ENCODE data around the gene ABLIM2. TPM values are rescaled to one million over a fixed set of nuclear protein-coding genes. Genes with fewer than 3 reads are reported as not detected.

ABLIM2 gene
- total and polyA plus RNA-seq, 3 donors from 2014 or later, result 5.2 to 7.5 (median 6.9) TPM

GRCh38 chr4:8148785-8149435 is 9.7 kb downstream of the ABLIM2 start:
- Histone ChIP-seq H3K36me3 (ENCODE audit: low read depth, missing control alignments) (no peaks in the 10 kb centered on the region), H3K27me3 (no peaks in the 10 kb centered on the region), H3K4me1 (peaks cover 25% of the 10 kb centered on the region), H3K4me3 (no peak overlapping the region), H3K27ac (no peak overlapping the region), H3K9me3 (no peaks in the 10 kb centered on the region)
- WGBS, 2 donors, result 84 to 92% methylated on average over 6 to 14 of the region's 14 CpGs
- no peak for TF ChIP-seq CTCF (IDR thresholded peaks at IDR 0.05)
- TF ChIP-seq POLR2A (IDR thresholded peaks at IDR 0.05), result no peak
- intact Hi-C loops (cut with DNase I; ENCODE audit: low total_unique reads), result no loop called here
- no peak for DNase-seq

- TF ChIP-seq POLR2A (IDR thresholded peaks at IDR 0.05), result no peak
- TF ChIP-seq CTCF (IDR thresholded peaks at IDR 0.05), result no peak
- Histone ChIP-seq H3K27ac (no peak overlapping the region), H3K4me1 (peaks cover 33% of the 10 kb centered on the region), H3K27me3 (no peaks in the 10 kb centered on the region), H3K9me3 (no peaks in the 10 kb centered on the region), H3K36me3 (ENCODE audit: low read depth, missing control alignments) (no peaks in the 10 kb centered on the region), H3K4me3 (no peak overlapping the region)
- DNase-seq, result no peak
- 95% methylated on average over 5 to 13 of the region's 13 CpGs for WGBS, 2 donors
- intact Hi-C loops (cut with DNase I; ENCODE audit: low total_unique reads), result no loop called here
These were observed 10.5 kb downstream of the ABLIM2 start for GRCh38 chr4:8148159-8148558.

- no peaks in the 10 kb centered on the region for H3K9me3 ChIP-seq
- no peak overlapping the region for H3K4me3 ChIP-seq
- 74 to 81% methylated on average over 10 to 19 of the region's 19 CpGs for WGBS, 2 donors
- H3K27ac ChIP-seq, result no peak overlapping the region
- peaks cover 40% of the 10 kb centered on the region for H3K4me1 ChIP-seq
- intact Hi-C loops (cut with DNase I; ENCODE audit: low total_unique reads), result no loop called here
- no peak for TF ChIP-seq CTCF (IDR thresholded peaks at IDR 0.05)
- no peak for TF ChIP-seq POLR2A (IDR thresholded peaks at IDR 0.05)
- H3K36me3 ChIP-seq (ENCODE audit: low read depth, missing control alignments), result no peaks in the 10 kb centered on the region
- no peaks in the 10 kb centered on the region for H3K27me3 ChIP-seq
- no peak for DNase-seq
These were observed 11.2 kb downstream of the ABLIM2 start for GRCh38 chr4:8147231-8147970.

GRCh38 chr4:8146157-8146556 is 12.5 kb downstream of the ABLIM2 start:
- TF ChIP-seq CTCF (IDR thresholded peaks at IDR 0.05) (no peak), POLR2A (IDR thresholded peaks at IDR 0.05) (no peak)
- DNase-seq, result no peak

More at GRCh38 chr4:8146157-8146556, 12.5 kb downstream of the ABLIM2 start:
- no peak overlapping the region for H3K4me3 ChIP-seq
- H3K4me1 ChIP-seq, result peaks cover 50% of the 10 kb centered on the region
- H3K36me3 ChIP-seq (ENCODE audit: low read depth, missing control alignments), result no peaks in the 10 kb centered on the region
- H3K27me3 ChIP-seq, result no peaks in the 10 kb centered on the region
- no peak overlapping the region for H3K27ac ChIP-seq
- 75 to 85% methylated on average over 9 of the region's 9 CpGs for WGBS, 2 donors
- intact Hi-C loops (cut with DNase I; ENCODE audit: low total_unique reads), result no loop called here
- H3K9me3 ChIP-seq, result no peaks in the 10 kb centered on the region
